Measurements from ENCODE around the gene WDR7. TPM values are rescaled to one million over a fixed set of nuclear protein-coding genes. Genes with fewer than 3 reads are reported as not detected.

The WDR7 gene
- total and polyA plus RNA-seq, 9 of the 15 experiments (the other 6 are each of a cell fraction or from before 2014, with no cell fraction given), result 1.4 to 9.4 (median 5.3) TPM

DNA sequence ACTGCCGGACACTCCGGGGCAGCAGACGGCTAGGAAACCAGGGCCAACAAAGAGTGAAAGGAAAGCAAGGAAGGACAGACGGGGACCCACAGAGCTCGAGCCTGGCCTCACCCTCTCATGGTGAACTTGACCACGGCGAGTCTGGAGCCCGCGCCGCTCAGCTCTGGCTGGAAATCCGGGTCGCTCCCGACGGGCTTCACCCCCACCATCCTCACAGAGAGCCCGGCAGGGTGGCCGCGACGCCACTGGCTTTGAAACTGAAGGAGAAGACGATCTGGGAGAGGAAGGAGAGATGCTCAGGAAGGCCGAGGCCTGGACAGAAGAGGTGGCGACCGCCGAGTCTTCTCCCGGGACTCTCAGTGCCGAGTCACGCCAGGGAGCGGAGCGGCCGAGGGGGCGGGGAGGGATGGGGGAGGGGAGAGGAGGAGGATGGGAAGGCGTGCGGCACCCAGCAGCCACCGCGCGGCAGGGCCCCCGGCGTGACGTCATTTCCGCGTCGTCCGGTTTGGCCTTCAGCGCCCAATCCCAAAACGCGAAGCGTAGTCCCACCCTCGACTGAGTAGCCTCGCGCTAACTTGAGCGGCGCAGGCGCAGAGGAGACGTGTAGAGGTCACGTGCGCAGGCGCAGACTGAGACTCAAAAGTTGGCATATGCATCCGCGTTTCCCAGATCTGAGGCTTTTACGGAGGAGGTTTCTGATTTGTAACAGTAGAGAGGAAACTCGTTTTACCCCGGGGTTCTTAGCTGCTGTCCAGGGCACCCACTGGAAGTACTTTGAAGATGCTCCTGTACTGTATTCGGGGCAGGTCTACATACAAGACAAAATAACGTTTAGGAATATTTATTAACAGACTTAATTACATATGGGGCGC lies 12.7 kb upstream of the WDR7 start, which contains the start of gene TXNL1 (continued):
- TF ChIP-seq ID3 (CRISPR knock-in tag; IDR thresholded peaks at IDR 0.05), result no peak
- no peak for TF ChIP-seq ID3 (tag; IDR thresholded peaks at IDR 0.05)
- TF ChIP-seq ZNF586 (CRISPR knock-in tag; conservative IDR thresholded peaks at IDR 0.05), result no peak
- TF ChIP-seq, protein P1, sequence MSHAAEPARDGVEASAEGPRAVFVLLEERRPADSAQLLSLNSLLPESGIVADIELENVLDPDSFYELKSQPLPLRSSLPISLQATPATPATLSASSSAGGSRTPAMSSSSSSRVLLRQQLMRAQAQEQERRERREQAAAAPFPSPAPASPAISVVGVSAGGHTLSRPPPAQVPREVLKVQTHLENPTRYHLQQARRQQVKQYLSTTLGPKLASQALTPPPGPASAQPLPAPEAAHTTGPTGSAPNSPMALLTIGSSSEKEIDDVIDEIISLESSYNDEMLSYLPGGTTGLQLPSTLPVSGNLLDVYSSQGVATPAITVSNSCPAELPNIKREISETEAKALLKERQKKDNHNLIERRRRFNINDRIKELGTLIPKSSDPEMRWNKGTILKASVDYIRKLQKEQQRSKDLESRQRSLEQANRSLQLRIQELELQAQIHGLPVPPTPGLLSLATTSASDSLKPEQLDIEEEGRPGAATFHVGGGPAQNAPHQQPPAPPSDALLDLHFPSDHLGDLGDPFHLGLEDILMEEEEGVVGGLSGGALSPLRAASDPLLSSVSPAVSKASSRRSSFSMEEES (CRISPR knock-in tag; IDR thresholded peaks at IDR 0.05), result peak; percentile 94
- TF ChIP-seq PHTF2 (CRISPR knock-in tag; IDR thresholded peaks at IDR 0.05), result no peak
- TF ChIP-seq, protein P2, sequence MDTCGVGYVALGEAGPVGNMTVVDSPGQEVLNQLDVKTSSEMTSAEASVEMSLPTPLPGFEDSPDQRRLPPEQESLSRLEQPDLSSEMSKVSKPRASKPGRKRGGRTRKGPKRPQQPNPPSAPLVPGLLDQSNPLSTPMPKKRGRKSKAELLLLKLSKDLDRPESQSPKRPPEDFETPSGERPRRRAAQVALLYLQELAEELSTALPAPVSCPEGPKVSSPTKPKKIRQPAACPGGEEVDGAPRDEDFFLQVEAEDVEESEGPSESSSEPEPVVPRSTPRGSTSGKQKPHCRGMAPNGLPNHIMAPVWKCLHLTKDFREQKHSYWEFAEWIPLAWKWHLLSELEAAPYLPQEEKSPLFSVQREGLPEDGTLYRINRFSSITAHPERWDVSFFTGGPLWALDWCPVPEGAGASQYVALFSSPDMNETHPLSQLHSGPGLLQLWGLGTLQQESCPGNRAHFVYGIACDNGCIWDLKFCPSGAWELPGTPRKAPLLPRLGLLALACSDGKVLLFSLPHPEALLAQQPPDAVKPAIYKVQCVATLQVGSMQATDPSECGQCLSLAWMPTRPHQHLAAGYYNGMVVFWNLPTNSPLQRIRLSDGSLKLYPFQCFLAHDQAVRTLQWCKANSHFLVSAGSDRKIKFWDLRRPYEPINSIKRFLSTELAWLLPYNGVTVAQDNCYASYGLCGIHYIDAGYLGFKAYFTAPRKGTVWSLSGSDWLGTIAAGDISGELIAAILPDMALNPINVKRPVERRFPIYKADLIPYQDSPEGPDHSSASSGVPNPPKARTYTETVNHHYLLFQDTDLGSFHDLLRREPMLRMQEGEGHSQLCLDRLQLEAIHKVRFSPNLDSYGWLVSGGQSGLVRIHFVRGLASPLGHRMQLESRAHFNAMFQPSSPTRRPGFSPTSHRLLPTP (IDR thresholded peaks at IDR 0.05; ENCODE audit: borderline replicate concordance, extremely low read depth, insufficient read length), result no peak
- no peak for TF ChIP-seq ZNF431 (CRISPR knock-in tag; IDR thresholded peaks at IDR 0.05)
- no peak for TF ChIP-seq ZEB2 (IDR thresholded peaks at IDR 0.05)
- TF ChIP-seq ZNF384 (IDR thresholded peaks at IDR 0.05; ENCODE audit: low read depth, low read length), result no peak
- TF ChIP-seq ZNF592 (IDR thresholded peaks at IDR 0.05), result no peak
- no peak for TF ChIP-seq TCFL5 (CRISPR knock-in tag; conservative IDR thresholded peaks at IDR 0.05)
- no peak for TF ChIP-seq PPARD (CRISPR knock-in tag; IDR thresholded peaks at IDR 0.05)
- no peak for TF ChIP-seq RBM14 (IDR thresholded peaks at IDR 0.05; ENCODE audit: borderline replicate concordance, insufficient read depth, low read depth, low read length)
- TF ChIP-seq SMARCB1 (IDR thresholded peaks at IDR 0.05; ENCODE audit: insufficient read length, low read depth), result no peak
- TF ChIP-seq, protein P3, sequence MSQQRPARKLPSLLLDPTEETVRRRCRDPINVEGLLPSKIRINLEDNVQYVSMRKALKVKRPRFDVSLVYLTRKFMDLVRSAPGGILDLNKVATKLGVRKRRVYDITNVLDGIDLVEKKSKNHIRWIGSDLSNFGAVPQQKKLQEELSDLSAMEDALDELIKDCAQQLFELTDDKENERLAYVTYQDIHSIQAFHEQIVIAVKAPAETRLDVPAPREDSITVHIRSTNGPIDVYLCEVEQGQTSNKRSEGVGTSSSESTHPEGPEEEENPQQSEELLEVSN (IDR thresholded peaks at IDR 0.05; ENCODE audit: borderline replicate concordance in 1 of 2, extremely low read depth in 1 of 2, insufficient read depth in 1 of 2, insufficient read length in 1 of 2, low read depth in 1 of 2, low read length in 1 of 2, poor library complexity in 1 of 2, severe bottlenecking in 1 of 2), result peak in 1 of 2 experiments; percentile 48
- no peak for TF ChIP-seq FOXJ3 (CRISPR knock-in tag; IDR thresholded peaks at IDR 0.05)

Measured in K562 (cell line).